Measurements from ENCODE around the gene TRPM1. TPM values are rescaled to one million over a fixed set of nuclear protein-coding genes. Genes with fewer than 3 reads are reported as not detected.

The TRPM1 gene
- not detected for polyA plus RNA-seq
- long read RNA-seq, donor 1 = 0 reads
- long read RNA-seq, donor 2 = 0 reads
- long read RNA-seq, donor 3 = 0 reads
- long read RNA-seq, donor 4 = 0 reads
- long read RNA-seq, donor 5 = 0 reads
- long read RNA-seq, donor 6 = 0 reads
- long read RNA-seq, donor 7 = 0 reads
- long read RNA-seq, donor 8 = 0 reads
- long read RNA-seq, donor 9 = 0 reads
- long read RNA-seq, donor 10 = 0 reads
- long read RNA-seq, donor 11 = 0 reads

- WGBS (ENCODE audit: insufficient coverage, low lambda C conversion rate) = no CpG with 5 or more reads among the region's 5 CpGs
- no peak for DNase-seq
- no peaks in the 10 kb centered on the region for H3K36me3 ChIP-seq (ENCODE audit: control insufficient read depth, insufficient read depth, low read length)
- no peak within 1 kb of the TSS for H3K27ac ChIP-seq (ENCODE audit: low read length)
- H3K4me1 ChIP-seq (ENCODE audit: control insufficient read depth, insufficient read depth, low read length) = no peaks in the 10 kb centered on the region
- peaks cover 2% of the 10 kb centered on the region for H3K27me3 ChIP-seq (ENCODE audit: control insufficient read depth, insufficient read depth, low read length)
- no peaks in the 10 kb centered on the region for H3K9me3 ChIP-seq (ENCODE audit: control insufficient read depth, low read depth, low read length)
- no peak within 1 kb of the TSS for H3K4me3 ChIP-seq (ENCODE audit: low read length)
Measured at GRCh38 chr15:31101262-31102038, at the start of gene TRPM1. TSS of gene TRPM1 (minus strand) at chr15:31101725. CDS start at chr15:31081355, 20,370 bp downstream.

GRCh38 chr15:31150732-31151231, 49.3 kb upstream of the TRPM1 start:
- no peak overlapping the region for H3K27ac ChIP-seq (ENCODE audit: low read length)
- no peaks in the 10 kb centered on the region for H3K27me3 ChIP-seq (ENCODE audit: control insufficient read depth, insufficient read depth, low read length)
- H3K9me3 ChIP-seq (ENCODE audit: control insufficient read depth, low read depth, low read length) = no peaks in the 10 kb centered on the region
- H3K4me3 ChIP-seq (ENCODE audit: low read length) = no peak overlapping the region
- WGBS (ENCODE audit: insufficient coverage, low lambda C conversion rate) = no CpG with 5 or more reads among the region's 9 CpGs
- DNase-seq = no peak
- H3K4me1 ChIP-seq (ENCODE audit: control insufficient read depth, insufficient read depth, low read length) = no peaks in the 10 kb centered on the region
- no peaks in the 10 kb centered on the region for H3K36me3 ChIP-seq (ENCODE audit: control insufficient read depth, insufficient read depth, low read length)

GRCh38 chr15:31149987-31150386, 48.5 kb upstream of the TRPM1 start:
- WGBS (ENCODE audit: insufficient coverage, low lambda C conversion rate) = no CpG with 5 or more reads among the region's 4 CpGs
- Histone ChIP-seq H3K36me3 (ENCODE audit: control insufficient read depth, insufficient read depth, low read length) (no peaks in the 10 kb centered on the region), H3K27ac (ENCODE audit: low read length) (no peak overlapping the region), H3K9me3 (ENCODE audit: control insufficient read depth, low read depth, low read length) (no peaks in the 10 kb centered on the region), H3K4me3 (ENCODE audit: low read length) (no peak overlapping the region), H3K4me1 (ENCODE audit: control insufficient read depth, insufficient read depth, low read length) (no peaks in the 10 kb centered on the region), H3K27me3 (ENCODE audit: control insufficient read depth, insufficient read depth, low read length) (no peaks in the 10 kb centered on the region)
- no peak for DNase-seq

DNA sequence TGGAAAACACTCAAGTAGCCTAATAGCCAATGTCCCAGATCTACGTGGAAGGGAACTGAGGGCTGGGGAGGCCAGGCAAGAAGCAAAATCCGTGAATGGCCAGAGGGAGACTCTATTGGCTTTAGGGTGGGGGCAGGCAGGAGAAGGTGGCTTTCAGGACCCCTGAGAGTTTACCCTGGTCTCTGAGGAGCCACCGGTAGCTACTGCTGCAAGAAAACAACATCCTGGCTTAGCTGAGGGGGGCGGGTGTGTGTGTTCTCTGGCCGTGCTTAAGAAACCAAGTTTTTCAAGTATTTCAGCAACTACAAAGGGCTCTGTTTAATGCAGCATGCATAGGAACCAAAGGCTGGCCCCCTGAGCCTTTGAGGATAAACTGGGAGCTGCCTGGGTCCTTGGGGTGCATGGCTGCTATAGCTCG, 47.6 kb upstream of the TRPM1 start:
- H3K27me3 ChIP-seq (ENCODE audit: control insufficient read depth, insufficient read depth, low read length) = no peaks in the 10 kb centered on the region
- H3K9me3 ChIP-seq (ENCODE audit: control insufficient read depth, low read depth, low read length) = no peaks in the 10 kb centered on the region
- 20% methylated on average over 1 of the region's 6 CpGs for WGBS (ENCODE audit: insufficient coverage, low lambda C conversion rate)
- H3K4me1 ChIP-seq (ENCODE audit: control insufficient read depth, insufficient read depth, low read length) = no peaks in the 10 kb centered on the region
- no peak for DNase-seq
- no peak overlapping the region for H3K4me3 ChIP-seq (ENCODE audit: low read length)
- no peak overlapping the region for H3K27ac ChIP-seq (ENCODE audit: low read length)
- no peaks in the 10 kb centered on the region for H3K36me3 ChIP-seq (ENCODE audit: control insufficient read depth, insufficient read depth, low read length)

GRCh38 chr15:31148297-31149087, 47.0 kb upstream of the TRPM1 start:
- Histone ChIP-seq H3K27ac (ENCODE audit: low read length) (no peak overlapping the region), H3K9me3 (ENCODE audit: control insufficient read depth, low read depth, low read length) (no peaks in the 10 kb centered on the region), H3K36me3 (ENCODE audit: control insufficient read depth, insufficient read depth, low read length) (no peaks in the 10 kb centered on the region), H3K4me1 (ENCODE audit: control insufficient read depth, insufficient read depth, low read length) (no peaks in the 10 kb centered on the region), H3K4me3 (ENCODE audit: low read length) (no peak overlapping the region), H3K27me3 (ENCODE audit: control insufficient read depth, insufficient read depth, low read length) (no peaks in the 10 kb centered on the region)
- no CpG with 5 or more reads among the region's 13 CpGs for WGBS (ENCODE audit: insufficient coverage, low lambda C conversion rate)
- peak in 1 of 2 donors; percentile 13 for DNase-seq

DNA sequence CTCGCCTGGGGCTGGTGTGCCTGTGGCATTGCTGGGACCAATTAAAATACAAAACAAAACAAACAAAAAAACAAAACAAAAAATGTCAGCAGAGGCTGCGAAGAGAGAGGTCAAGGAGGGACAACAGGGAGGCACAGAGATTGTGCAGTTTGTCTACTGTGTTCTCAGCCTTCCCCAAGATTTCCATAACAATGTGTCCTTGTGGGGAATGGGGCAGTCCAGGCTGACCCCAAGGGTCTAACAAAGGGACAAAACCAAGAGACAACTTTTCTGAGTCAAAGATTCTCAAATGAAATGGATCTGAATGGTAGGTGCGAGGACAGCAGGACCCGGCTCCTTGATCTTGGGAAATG, 46.4 kb upstream of the TRPM1 start:
- H3K4me3 ChIP-seq (ENCODE audit: low read length) = no peak overlapping the region
- H3K4me1 ChIP-seq (ENCODE audit: control insufficient read depth, insufficient read depth, low read length) = no peaks in the 10 kb centered on the region
- DNase-seq = no peak
- WGBS (ENCODE audit: insufficient coverage, low lambda C conversion rate) = no CpG with 5 or more reads among the region's 4 CpGs
- no peaks in the 10 kb centered on the region for H3K9me3 ChIP-seq (ENCODE audit: control insufficient read depth, low read depth, low read length)
- no peak overlapping the region for H3K27ac ChIP-seq (ENCODE audit: low read length)
- no peaks in the 10 kb centered on the region for H3K36me3 ChIP-seq (ENCODE audit: control insufficient read depth, insufficient read depth, low read length)
- no peaks in the 10 kb centered on the region for H3K27me3 ChIP-seq (ENCODE audit: control insufficient read depth, insufficient read depth, low read length)

- DNase-seq = no peak
- Histone ChIP-seq H3K4me3 (ENCODE audit: low read length) (no peak overlapping the region), H3K9me3 (ENCODE audit: control insufficient read depth, low read depth, low read length) (no peaks in the 10 kb centered on the region), H3K27me3 (ENCODE audit: control insufficient read depth, insufficient read depth, low read length) (no peaks in the 10 kb centered on the region), H3K27ac (ENCODE audit: low read length) (no peak overlapping the region), H3K36me3 (ENCODE audit: control insufficient read depth, insufficient read depth, low read length) (no peaks in the 10 kb centered on the region), H3K4me1 (ENCODE audit: control insufficient read depth, insufficient read depth, low read length) (no peaks in the 10 kb centered on the region)
- no CpG with 5 or more reads among the region's 8 CpGs for WGBS (ENCODE audit: insufficient coverage, low lambda C conversion rate)
Measured at GRCh38 chr15:31147456-31147855, 45.9 kb upstream of the TRPM1 start.

DNA sequence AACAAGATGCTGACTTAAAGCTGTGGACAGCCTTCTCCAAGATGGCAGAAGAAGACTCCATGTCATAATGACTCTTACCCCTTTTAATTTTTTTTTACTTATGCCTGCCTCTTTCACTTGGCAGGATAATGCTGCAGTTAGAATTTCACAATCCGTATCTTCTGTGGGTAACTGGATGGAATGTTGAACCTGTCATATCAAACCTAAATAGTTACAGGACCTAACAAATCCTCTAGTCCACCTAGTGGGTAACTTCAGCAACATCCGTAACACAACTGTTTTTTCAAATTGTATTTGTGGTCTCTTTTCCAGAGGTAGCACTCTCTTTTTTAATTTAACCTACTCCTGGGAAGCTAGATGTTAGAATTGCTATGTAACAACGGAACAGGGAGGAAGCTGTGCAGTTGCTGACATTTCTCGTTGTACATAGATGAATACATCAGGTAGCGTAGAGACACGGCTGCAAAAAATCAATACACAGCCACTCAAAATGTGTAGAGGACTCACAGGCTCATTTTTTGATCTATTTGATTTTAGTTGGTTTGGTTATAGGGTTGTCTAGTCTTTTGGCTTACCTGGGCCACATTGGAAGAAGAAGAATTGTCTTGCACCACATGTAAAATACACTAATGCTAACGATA, 43.9 kb upstream of the TRPM1 start:
- WGBS (ENCODE audit: insufficient coverage, low lambda C conversion rate) = 90% methylated on average over 1 of the region's 7 CpGs
- H3K27ac ChIP-seq (ENCODE audit: low read length) = no peak overlapping the region

GRCh38 chr15:31141792-31142191, 40.3 kb upstream of the TRPM1 start:
- H3K27me3 ChIP-seq (ENCODE audit: control insufficient read depth, insufficient read depth, low read length) = no peaks in the 10 kb centered on the region
- no peaks in the 10 kb centered on the region for H3K4me1 ChIP-seq (ENCODE audit: control insufficient read depth, insufficient read depth, low read length)
- no peaks in the 10 kb centered on the region for H3K36me3 ChIP-seq (ENCODE audit: control insufficient read depth, insufficient read depth, low read length)
- no peak for DNase-seq
- no peak overlapping the region for H3K4me3 ChIP-seq (ENCODE audit: low read length)
- H3K9me3 ChIP-seq (ENCODE audit: control insufficient read depth, low read depth, low read length) = no peaks in the 10 kb centered on the region
- H3K27ac ChIP-seq (ENCODE audit: low read length) = no peak overlapping the region

More for the DNA sequence above, 43.9 kb upstream of the TRPM1 start:
- H3K4me1 ChIP-seq (ENCODE audit: control insufficient read depth, insufficient read depth, low read length) = no peaks in the 10 kb centered on the region
- no peaks in the 10 kb centered on the region for H3K9me3 ChIP-seq (ENCODE audit: control insufficient read depth, low read depth, low read length)
- no peaks in the 10 kb centered on the region for H3K36me3 ChIP-seq (ENCODE audit: control insufficient read depth, insufficient read depth, low read length)
- DNase-seq = no peak
- no peak overlapping the region for H3K4me3 ChIP-seq (ENCODE audit: low read length)
- H3K27me3 ChIP-seq (ENCODE audit: control insufficient read depth, insufficient read depth, low read length) = no peaks in the 10 kb centered on the region
